Spleen (tissue), 11 donors: ENCODE data around the gene PHACTR1. TPM values are rescaled to one million over a fixed set of nuclear protein-coding genes. Genes with fewer than 3 reads are reported as not detected.
A peak's percentile ranks its signal among the peaks of the same experiment; 100 is the strongest.

Experiments used
- DNase-seq: peaks from one replicate; pipeline ENCODE4 v3.0.0-alpha.2; 2020
- H3K27ac ChIP-seq, 8 donors: fragments of 200-600 bp; sonication (generic) in 7 of 8; 1 replicate in 4 of 8; 2 replicates in 4 of 8; pipeline versions ENCODE4 v1.5.0 to v1.8.0; 2016 to 2021; ENCODE audit warnings: inconsistent platforms in 4 of 8, mild to moderate bottlenecking in 4 of 8, moderate library complexity in 1 of 8
- H3K27me3 ChIP-seq, 7 donors: fragments of 200-600 bp; sonication (generic) in 6 of 7; replicated peaks in 1 of 7; 1 replicate in 4 of 7; 2 replicates in 3 of 7; pipeline versions ENCODE4 v1.5.0 to v1.8.0; 2016 to 2021; ENCODE audit warnings: inconsistent platforms in 3 of 7, mild to moderate bottlenecking in 1 of 7
- H3K36me3 ChIP-seq, 6 donors: fragments of 200-600 bp; sonication (generic) in 5 of 6; 1 replicate in 4 of 6; 2 replicates in 2 of 6; pipeline versions ENCODE4 v1.5.0 to v1.8.0; 2016 to 2021; ENCODE audit warnings: inconsistent platforms in 2 of 6
- H3K4me1 ChIP-seq, 6 donors: fragments of 200-600 bp; sonication (generic) in 5 of 6; 1 replicate in 3 of 6; 2 replicates in 3 of 6; pipeline versions ENCODE4 v1.5.0 to v1.8.0; 2016 to 2021; ENCODE audit warnings: inconsistent platforms in 3 of 6
- H3K4me3 ChIP-seq, 8 donors: fragments of 200-600 bp; sonication (generic) in 7 of 8; 1 replicate in 4 of 8; 2 replicates in 4 of 8; pipeline versions ENCODE4 v1.5.0 to v1.8.0; 2016 to 2021; ENCODE audit warnings: inconsistent platforms in 4 of 8, mild to moderate bottlenecking in 4 of 8, moderate library complexity in 2 of 8
- H3K9me3 ChIP-seq, 8 donors: fragments of 200-600 bp; sonication (generic) in 7 of 8; 1 replicate in 4 of 8; 2 replicates in 4 of 8; pipeline versions ENCODE4 v1.5.0 to v1.8.0; 2016 to 2021; ENCODE audit warnings: inconsistent platforms in 4 of 8
- CTCF ChIP-seq, 11 experiments: fragments of 200-600 bp in 7 of 11; fragments of 450-650 bp in 4 of 11; sonication (generic) in 4 of 11; IDR thresholded peaks in 8 of 11; conservative IDR thresholded peaks in 3 of 11; 1 replicate in 7 of 11; 2 replicates in 4 of 11; pipeline versions ENCODE4 v1.4.0 to v1.8.0; 2016 to 2021; ENCODE audit warnings: antibody characterized with exemption in 11 of 11, inconsistent platforms in 4 of 11, mild to moderate bottlenecking in 1 of 11
- POLR2A ChIP-seq, 3 donors: fragments of 450-650 bp; IDR thresholded peaks; one replicate each; pipeline ENCODE4 v1.5.1; 2017; ENCODE audit warnings: antibody characterized with exemption in 3 of 3, mild to moderate bottlenecking in 1 of 3
- POLR2AphosphoS5 ChIP-seq, 3 donors: sonication (generic); formaldehyde crosslinking; IDR thresholded peaks; one replicate each; pipeline ENCODE4 v1.5.1; 2017; ENCODE audit warnings: antibody characterized with exemption in 3 of 3
- WGBS, 5 donors: extraction: QIAGEN DNeasy Blood & Tissue Kit in 3 of 5; methylation state at CpG; one replicate each; pipeline versions ENCODE4 v1.1.5 to v1.1.7; 2013 to 2018; 5-methylcytosine and 5-hydroxymethylcytosine counted together
- intact Hi-C: fragments of 100-400 bp; cut with DNase I; formaldehyde crosslinking; loops from one replicate; pipeline ENCODE4 v1.15.0; 2023; ENCODE audit warnings: low total_unique reads
- polyA plus RNA-seq, 3 donors: library from polyadenylated mRNA; stranded (reverse); fragments of 200-250 nt; gene quantifications; one replicate each; pipeline ENCODE4 v1.2.1, GENCODE V29; 2013
- total RNA-seq, 7 donors: library from RNA; depleted of rRNA in 3 of 7; stranded (reverse); fragments of >200 nt in 3 of 7; fragmentation: NEBNext Ultra II Directional in 4 of 7; extraction: Animal tissue kit (Norgen Biotek cat#: 25700) in 4 of 7; gene quantifications; one replicate each; pipeline versions ENCODE4 v1.1.0 to v1.2.1, GENCODE V29; 2016 to 2021
- donor health status: healthy with polysubstance abuse.
- donor health status: DM: no; HTN: no; CAD: no; lungs with moderate emphysema.
- donor health status: DM: no; HTN: no; CAD: no.
- donor health status: Bipolar disorder and iron deficiency.
- donor health status: healthy.
- donor health status: DM: no; HTN: no; CAD: no.
- donor health status: DM: yes; HTN: yes; CAD: no.

The PHACTR1 gene
- total and polyA plus RNA-seq, 10 donors, result 8.5 to 45.3 (median 30.8) TPM

DNA sequence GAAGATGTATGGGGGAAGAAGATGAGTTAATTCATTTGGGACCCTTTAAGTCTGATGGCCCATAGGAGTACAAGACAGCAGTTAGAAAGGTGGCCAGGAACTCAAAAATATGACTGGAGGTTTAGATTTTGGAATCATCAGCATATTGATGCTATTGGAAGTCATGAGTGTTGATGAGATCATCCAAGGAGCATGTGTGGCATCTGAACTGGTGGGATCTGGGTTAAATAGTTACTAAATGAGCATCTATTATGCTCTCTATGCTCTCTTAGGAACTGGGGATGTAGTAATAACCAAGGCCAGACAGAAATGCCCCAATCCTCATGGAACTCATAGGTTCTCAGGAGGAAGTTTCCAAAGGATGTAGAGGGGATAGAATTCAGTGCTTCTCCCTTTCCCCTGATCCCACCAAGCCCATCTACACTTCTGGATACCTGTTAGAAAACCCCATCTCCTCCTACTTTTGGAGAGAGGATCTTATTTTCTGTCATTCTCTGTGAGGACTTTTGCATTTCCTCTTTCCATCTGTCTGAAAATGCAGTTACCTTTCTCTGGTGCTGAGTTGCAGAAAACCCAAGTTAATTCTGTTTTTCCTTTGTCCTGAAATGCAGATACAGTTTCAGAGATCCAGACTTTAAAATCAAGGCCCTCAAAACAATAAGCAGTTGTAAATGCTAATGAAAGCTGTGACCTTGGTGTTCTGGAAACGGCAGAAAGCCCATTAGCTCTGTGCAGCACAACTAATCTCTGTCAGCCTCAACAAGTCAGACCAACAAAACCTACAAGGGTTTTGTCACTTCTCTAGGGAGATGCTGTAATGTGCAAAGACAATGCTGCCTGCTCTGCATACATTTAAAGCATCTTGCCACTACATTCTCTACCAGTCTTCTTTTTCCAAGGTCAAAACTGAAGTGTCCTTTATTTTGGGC, 546.0 kb downstream of the PHACTR1 start:
- 30 to 48% (median 38%) methylated on average over 1 of the region's 1 CpG for WGBS, 5 donors
- Histone ChIP-seq H3K36me3 (no peaks in the 10 kb centered on the region), H3K27me3 (no peaks in the 10 kb centered on the region), H3K4me1 (peaks cover 7 to 68% (median 37%) of the 10 kb centered on the region in 6 donors), H3K27ac (peak overlapping the region in 6 of 8 donors; percentile 70 to 87 (median 76)), H3K9me3 (no peaks in the 10 kb centered on the region), H3K4me3 (peak overlapping the region in 1 of 8 donors; percentile 52)
- no peak for DNase-seq
- TF ChIP-seq CTCF (IDR thresholded peaks at IDR 0.05 in 8 of 11, conservative IDR thresholded peaks at IDR 0.05 in 3 of 11), result no peak
- no peak for TF ChIP-seq POLR2AphosphoS5 (IDR thresholded peaks at IDR 0.05)
- no peak for TF ChIP-seq POLR2A (IDR thresholded peaks at IDR 0.05)
- intact Hi-C loops, result no loop called here

- Histone ChIP-seq H3K4me3 (no peak overlapping the region), H3K4me1 (peaks cover 7 to 69% (median 39%) of the 10 kb centered on the region in 6 donors), H3K9me3 (no peaks in the 10 kb centered on the region), H3K27ac (no peak overlapping the region), H3K27me3 (no peaks in the 10 kb centered on the region), H3K36me3 (no peaks in the 10 kb centered on the region)
- intact Hi-C loops, result no loop called here
- WGBS, 5 donors, result 71 to 89% (median 84%) methylated on average over 6 of the region's 6 CpGs
- no peak for DNase-seq
- TF ChIP-seq POLR2A (IDR thresholded peaks at IDR 0.05), result no peak
- TF ChIP-seq POLR2AphosphoS5 (IDR thresholded peaks at IDR 0.05), result no peak
- TF ChIP-seq CTCF (IDR thresholded peaks at IDR 0.05 in 8 of 11, conservative IDR thresholded peaks at IDR 0.05 in 3 of 11), result no peak
Measured at GRCh38 chr6:13263669-13264068, 547.1 kb downstream of the PHACTR1 start.

GRCh38 chr6:13267142-13267651, 550.6 kb downstream of the PHACTR1 start:
- Histone ChIP-seq H3K4me1 (peaks cover 4 to 69% (median 21%) of the 10 kb centered on the region in 6 donors), H3K36me3 (peaks cover 0 to 4% (median 0%) of the 10 kb centered on the region in 6 donors), H3K9me3 (no peaks in the 10 kb centered on the region), H3K4me3 (no peak overlapping the region), H3K27me3 (no peaks in the 10 kb centered on the region), H3K27ac (no peak overlapping the region)
- 70 to 86% (median 81%) methylated on average over 2 of the region's 2 CpGs for WGBS, 5 donors
- no peak for DNase-seq
- TF ChIP-seq CTCF (IDR thresholded peaks at IDR 0.05 in 8 of 11, conservative IDR thresholded peaks at IDR 0.05 in 3 of 11) (no peak), POLR2AphosphoS5 (IDR thresholded peaks at IDR 0.05) (no peak), POLR2A (IDR thresholded peaks at IDR 0.05) (no peak)
- intact Hi-C loops, result no loop called here

DNA sequence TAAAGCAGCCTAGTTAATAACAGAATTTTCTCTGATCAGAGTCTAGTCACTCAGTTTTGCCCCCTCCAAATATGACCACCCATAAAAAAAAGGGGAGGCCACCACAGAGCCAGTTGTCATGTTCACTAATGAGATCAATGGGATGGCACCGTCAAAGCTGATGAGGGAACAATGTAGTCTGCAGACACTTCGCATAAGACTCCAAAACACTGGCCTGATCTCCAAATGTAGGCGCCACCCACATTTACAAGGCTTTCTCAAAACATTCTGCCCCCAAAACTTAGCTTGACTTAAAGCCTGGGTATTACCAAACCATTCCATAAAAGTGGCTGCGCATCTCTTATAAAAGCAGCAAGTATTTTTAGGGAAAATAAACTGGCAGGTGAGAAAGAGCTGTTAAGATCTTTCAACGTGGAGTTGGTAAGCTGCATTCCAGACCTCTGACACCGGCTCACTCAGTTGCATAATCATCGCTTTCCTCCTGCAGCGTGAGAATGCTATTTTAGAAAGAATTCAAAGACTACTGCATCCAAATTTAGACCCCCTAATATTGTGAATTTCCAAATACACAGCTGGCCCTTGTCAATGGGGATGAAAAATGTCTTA, 552.4 kb downstream of the PHACTR1 start:
- H3K36me3 ChIP-seq, result peaks cover 0 to 4% (median 0%) of the 10 kb centered on the region in 6 donors
- WGBS, 5 donors, result 55 to 75% (median 61%) methylated on average over 8 of the region's 8 CpGs
- no peak overlapping the region for H3K4me3 ChIP-seq
- no peak for TF ChIP-seq POLR2AphosphoS5 (IDR thresholded peaks at IDR 0.05)
- no peak for TF ChIP-seq POLR2A (IDR thresholded peaks at IDR 0.05)
- TF ChIP-seq CTCF (IDR thresholded peaks at IDR 0.05 in 8 of 11, conservative IDR thresholded peaks at IDR 0.05 in 3 of 11), result no peak
- intact Hi-C loops, result no loop called here
- no peaks in the 10 kb centered on the region for H3K9me3 ChIP-seq
- peaks cover 0 to 69% (median 18%) of the 10 kb centered on the region in 6 donors for H3K4me1 ChIP-seq
- H3K27ac ChIP-seq, result no peak overlapping the region
- H3K27me3 ChIP-seq, result no peaks in the 10 kb centered on the region
- DNase-seq, result no peak
